Measurements from ENCODE around the gene PPIP5K2. TPM values are rescaled to one million over a fixed set of nuclear protein-coding genes. Genes with fewer than 3 reads are reported as not detected.
"Not testable (repeated sequence)": the region's sequence is repeated elsewhere in the genome, so short reads cannot be mapped to it uniquely, and the experiment has no call there.

Gene PPIP5K2
- total RNA-seq, 4 donors from 2014 or later: 17.0 to 51.2 (median 31.7) TPM

- no peak for DNase-seq
- Histone ChIP-seq H3K4me1 (no peaks in the 10 kb centered on the region), H3K9me3 (no peaks in the 10 kb centered on the region), H3K4me3 (no peak overlapping the region), H3K27ac (no peak overlapping the region), H3K27me3 (no peaks in the 10 kb centered on the region), H3K36me3 (peaks cover 0 to 10% (median 0%) of the 10 kb centered on the region in 3 donors)
- TF ChIP-seq, protein P1, sequence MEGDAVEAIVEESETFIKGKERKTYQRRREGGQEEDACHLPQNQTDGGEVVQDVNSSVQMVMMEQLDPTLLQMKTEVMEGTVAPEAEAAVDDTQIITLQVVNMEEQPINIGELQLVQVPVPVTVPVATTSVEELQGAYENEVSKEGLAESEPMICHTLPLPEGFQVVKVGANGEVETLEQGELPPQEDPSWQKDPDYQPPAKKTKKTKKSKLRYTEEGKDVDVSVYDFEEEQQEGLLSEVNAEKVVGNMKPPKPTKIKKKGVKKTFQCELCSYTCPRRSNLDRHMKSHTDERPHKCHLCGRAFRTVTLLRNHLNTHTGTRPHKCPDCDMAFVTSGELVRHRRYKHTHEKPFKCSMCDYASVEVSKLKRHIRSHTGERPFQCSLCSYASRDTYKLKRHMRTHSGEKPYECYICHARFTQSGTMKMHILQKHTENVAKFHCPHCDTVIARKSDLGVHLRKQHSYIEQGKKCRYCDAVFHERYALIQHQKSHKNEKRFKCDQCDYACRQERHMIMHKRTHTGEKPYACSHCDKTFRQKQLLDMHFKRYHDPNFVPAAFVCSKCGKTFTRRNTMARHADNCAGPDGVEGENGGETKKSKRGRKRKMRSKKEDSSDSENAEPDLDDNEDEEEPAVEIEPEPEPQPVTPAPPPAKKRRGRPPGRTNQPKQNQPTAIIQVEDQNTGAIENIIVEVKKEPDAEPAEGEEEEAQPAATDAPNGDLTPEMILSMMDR (IDR thresholded peaks at IDR 0.05): no peak
- TF ChIP-seq POLR2A (IDR thresholded peaks at IDR 0.05): no peak
These were observed 12.6 kb downstream of the PPIP5K2 start for GRCh38 chr5:103132684-103133083.

DNA sequence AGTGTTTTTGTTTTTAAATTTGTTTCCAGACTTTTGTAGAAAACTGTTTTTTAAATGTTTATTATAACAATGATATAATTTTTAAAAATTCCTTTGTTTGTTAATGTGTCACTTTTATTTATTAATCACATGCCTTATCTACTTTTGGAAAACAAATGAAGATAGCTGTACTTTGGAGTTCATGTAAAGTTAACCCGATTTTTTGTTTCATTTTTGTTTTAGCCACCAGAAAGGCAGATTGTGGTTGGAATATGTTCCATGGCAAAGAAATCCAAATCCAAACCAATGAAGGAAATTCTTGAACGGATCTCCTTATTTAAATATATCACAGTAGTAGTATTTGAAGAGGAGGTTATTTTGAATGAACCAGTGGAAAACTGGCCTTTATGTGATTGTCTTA, 13.1 kb downstream of the PPIP5K2 start:
- TF ChIP-seq POLR2A (IDR thresholded peaks at IDR 0.05): no peak
- TF ChIP-seq, protein P1 (IDR thresholded peaks at IDR 0.05): no peak
- no peak for DNase-seq
- H3K9me3 ChIP-seq: no peaks in the 10 kb centered on the region

GRCh38 chr5:103135461-103135860, 15.4 kb downstream of the PPIP5K2 start:
- Histone ChIP-seq H3K36me3 (peaks cover 0 to 23% (median 0%) of the 10 kb centered on the region in 3 donors), H3K27ac (no peak overlapping the region), H3K4me3 (no peak overlapping the region), H3K4me1 (no peaks in the 10 kb centered on the region), H3K27me3 (no peaks in the 10 kb centered on the region), H3K9me3 (no peaks in the 10 kb centered on the region)
- TF ChIP-seq, protein P1 (IDR thresholded peaks at IDR 0.05): no peak
- TF ChIP-seq POLR2A (IDR thresholded peaks at IDR 0.05): no peak
- DNase-seq: no peak

More for the DNA sequence above, 13.1 kb downstream of the PPIP5K2 start:
- Histone ChIP-seq H3K27me3 (no peaks in the 10 kb centered on the region), H3K27ac (no peak overlapping the region), H3K36me3 (peaks cover 0 to 10% (median 0%) of the 10 kb centered on the region in 3 donors), H3K4me1 (no peaks in the 10 kb centered on the region), H3K4me3 (no peak overlapping the region)

- no peak for DNase-seq
- Histone ChIP-seq H3K36me3 (peaks cover 0 to 29% (median 0%) of the 10 kb centered on the region in 3 donors), H3K27ac (no peak overlapping the region), H3K27me3 (no peaks in the 10 kb centered on the region), H3K4me3 (no peak overlapping the region), H3K4me1 (no peaks in the 10 kb centered on the region), H3K9me3 (no peaks in the 10 kb centered on the region)
- TF ChIP-seq POLR2A (IDR thresholded peaks at IDR 0.05): no peak
- TF ChIP-seq, protein P1 (IDR thresholded peaks at IDR 0.05): no peak
These were observed 18.1 kb downstream of the PPIP5K2 start for GRCh38 chr5:103138202-103138690.

DNA sequence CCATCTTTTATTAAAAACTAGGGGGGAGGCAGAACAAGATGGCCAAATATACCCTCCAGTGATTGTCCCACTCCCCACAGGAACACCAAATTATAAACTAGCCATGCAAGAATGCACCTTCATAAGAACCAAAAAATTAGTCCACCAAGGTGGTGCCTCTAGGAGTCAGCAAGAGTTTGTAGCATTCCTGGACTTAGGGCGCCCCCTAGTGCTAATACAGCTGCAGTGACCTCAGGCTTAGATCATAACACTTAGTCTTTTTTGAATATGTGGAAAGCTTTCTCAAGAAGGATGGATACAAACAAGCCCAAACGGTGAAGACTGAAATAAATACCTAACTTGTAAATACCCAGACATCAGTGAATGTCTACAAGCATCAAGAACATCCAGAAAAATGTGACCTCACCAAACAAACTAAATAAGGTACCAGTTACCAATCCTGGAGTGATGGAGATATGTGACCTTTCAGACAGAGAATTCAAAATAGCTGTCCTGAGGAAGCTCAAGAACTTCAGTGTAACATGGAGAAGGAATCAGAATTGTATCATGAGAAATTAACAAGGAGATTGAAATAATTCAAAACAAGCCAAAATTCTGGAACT, 19.3 kb downstream of the PPIP5K2 start:
- TF ChIP-seq POLR2A (IDR thresholded peaks at IDR 0.05): no peak
- TF ChIP-seq, protein P1 (IDR thresholded peaks at IDR 0.05): peak; percentile 76 to 96 (median 94)
- H3K4me1 ChIP-seq: no peaks in the 10 kb centered on the region
- DNase-seq: peak; percentile 59 to 92 (median 71)
- no peaks in the 10 kb centered on the region for H3K9me3 ChIP-seq
- H3K4me3 ChIP-seq: no peak overlapping the region
- no peak overlapping the region for H3K27ac ChIP-seq
- H3K27me3 ChIP-seq: no peaks in the 10 kb centered on the region
- peaks cover 0 to 29% (median 0%) of the 10 kb centered on the region in 3 donors for H3K36me3 ChIP-seq

- not testable (repeated sequence) for H3K9me3 ChIP-seq, H3K4me3 ChIP-seq, H3K27me3 ChIP-seq, H3K27ac ChIP-seq, DNase-seq, H3K4me1 ChIP-seq
- H3K36me3 ChIP-seq: peaks cover 0 to 19% (median 0%) of the 10 kb centered on the region in 3 donors
These were observed 22.0 kb downstream of the PPIP5K2 start for GRCh38 chr5:103142132-103142531.
